HepG2 (cell line): ENCODE measurements around the gene C11orf24. TPM values are rescaled to one million over a fixed set of nuclear protein-coding genes. Genes with fewer than 3 reads are reported as not detected.

Source experiments
- CSRNP2 ChIP-seq: sonication (generic); formaldehyde crosslinking; conservative IDR thresholded peaks from 2 replicates; pipeline ENCODE4 v1.8.0; 2022; ENCODE audit warnings: low read depth, missing genetic modification reagents
- GMEB1 ChIP-seq: sonication (generic); formaldehyde crosslinking; IDR thresholded peaks from 2 replicates; pipeline ENCODE4 v1.5.1; 2020; ENCODE audit warnings: missing genetic modification reagents, mild to moderate bottlenecking, borderline replicate concordance
- LBX2 ChIP-seq: sonication (generic); formaldehyde crosslinking; IDR thresholded peaks from 2 replicates; pipeline ENCODE4 v1.5.0; 2020; ENCODE audit warnings: missing genetic modification reagents, mild to moderate bottlenecking, borderline replicate concordance
- MYC ChIP-seq: sonication (generic); formaldehyde crosslinking; IDR thresholded peaks from 2 replicates; pipeline ENCODE4 v1.9.0; 2021; ENCODE audit warnings: missing genetic modification reagents, borderline replicate concordance
- PRPF4 ChIP-seq: fragments of 200-400 bp; formaldehyde crosslinking; IDR thresholded peaks from 2 replicates; pipeline ENCODE4 v1.6.1; 2016; ENCODE audit warnings: low read length, low read depth; ENCODE audit not compliant: poor library complexity, severe bottlenecking
- ZBTB33 ChIP-seq: sonication (generic); formaldehyde crosslinking; IDR thresholded peaks from 2 replicates; pipeline ENCODE4 v1.4.0; 2020; ENCODE audit warnings: missing genetic modification reagents
- ZBTB38 ChIP-seq: sonication (generic); formaldehyde crosslinking; IDR thresholded peaks from 2 replicates; pipeline ENCODE4 v1.5.1; 2020; ENCODE audit warnings: mild to moderate bottlenecking, missing genetic modification reagents
- ZFP91 ChIP-seq: sonication (generic); formaldehyde crosslinking; IDR thresholded peaks from 2 replicates; pipeline ENCODE4 v1.9.0; 2022; ENCODE audit warnings: missing genetic modification reagents, mild to moderate bottlenecking, borderline replicate concordance
- ZNF414 ChIP-seq: sonication (generic); formaldehyde crosslinking; IDR thresholded peaks from 2 replicates; pipeline ENCODE4 v1.5.0; 2020; ENCODE audit warnings: missing genetic modification reagents
- ZNF616 ChIP-seq: sonication (generic); formaldehyde crosslinking; IDR thresholded peaks from 2 replicates; pipeline ENCODE4 v1.5.0; 2020; ENCODE audit warnings: low read depth, mild to moderate bottlenecking, missing genetic modification reagents
- ZNF687 ChIP-seq: sonication (generic); formaldehyde crosslinking; IDR thresholded peaks from 2 replicates; pipeline ENCODE4 v1.5.1; 2020; ENCODE audit warnings: mild to moderate bottlenecking, missing genetic modification reagents, moderate library complexity
- polyA plus RNA-seq, 8 experiments: library from polyadenylated mRNA; depleted of rRNA in 3 of 8; stranded (reverse) in 7 of 8; unstranded in 1 of 8; fragments of >200 nt; fragmentation: Illumina TruSeq in 4 of 8; extraction: Trizol in 4 of 8; gene quantifications; 2 replicates each; pipeline versions ENCODE4 v1.2.1 to v1.2.3, GENCODE V29; 2011 to 2016; ENCODE audit warnings: low read depth in 4 of 8, missing spikeins in 1 of 8, mixed read lengths in 1 of 8; ENCODE audit not compliant: insufficient read depth in 1 of 8
- total RNA-seq, 5 experiments: library from RNA; depleted of rRNA; stranded (reverse); fragments of >200 nt; fragmentation: Illumina TruSeq; extraction: Trizol; gene quantifications; 2 replicates each; pipeline ENCODE4 v1.2.3, GENCODE V29; 2016; ENCODE audit warnings: low read depth in 1 of 5

The C11orf24 gene
- total and polyA plus RNA-seq, 2 of the 13 experiments (the other 11 are each of a cell fraction or from before 2014, with no cell fraction given) = 52.9 to 55.5 TPM

GRCh38 chr11:68311160-68312116 is 39.7 kb upstream of the C11orf24 start (continued):
- TF ChIP-seq ZNF687 (CRISPR knock-in tag) = peak; percentile 48
- 0 out of 2 replicates have a peak, but pooled peaks have one; percentile 20 for TF ChIP-seq MYC
- peak; percentile 84; the same call in 1 of the 2 replicates for TF ChIP-seq ZBTB33 (CRISPR knock-in tag)
- peak; percentile 85 for TF ChIP-seq PRPF4
- TF ChIP-seq ZBTB38 (CRISPR knock-in tag) = peak; percentile 72; the same call in 1 of the 2 replicates
- no peak for TF ChIP-seq ZNF414 (CRISPR knock-in tag)
- no peak for TF ChIP-seq CSRNP2
- TF ChIP-seq ZNF616 (CRISPR knock-in tag) = no peak
- peak; percentile 33; the same call in 1 of the 2 replicates for TF ChIP-seq ZFP91 (CRISPR knock-in tag)
- no peak for TF ChIP-seq LBX2 (CRISPR knock-in tag)
- TF ChIP-seq GMEB1 (CRISPR knock-in tag) = 0 out of 2 replicates have a peak, but pooled peaks have one; percentile 11
